SK-N-MC (cell line): ENCODE data around the gene COMMD9.

Experiments
- EZH2 ChIP-seq: fragments of 200-600 bp; sonication (generic); IDR thresholded peaks from one replicate; pipeline ENCODE4 v1.6.1; 2017; ENCODE audit warnings: antibody characterized with exemption
- POLR2AphosphoS5 ChIP-seq: IDR thresholded peaks from 2 replicates; pipeline ENCODE4 v1.6.1; 2012; ENCODE audit warnings: mild to moderate bottlenecking, low read depth, low read length, borderline replicate concordance

- TF ChIP-seq EZH2, result no peak
- TF ChIP-seq POLR2AphosphoS5, result no peak
Observed at GRCh38 chr11:36264973-36265344, 24.3 kb downstream of the COMMD9 start.
